Prostate gland (tissue), 2 donors: ENCODE measurements around the gene TARP.

Source experiments
- POLR2A ChIP-seq: fragments of 450-650 bp; IDR thresholded peaks from one replicate; pipeline ENCODE4 v1.6.1; 2016; ENCODE audit warnings: antibody characterized with exemption, mild to moderate bottlenecking
- TF ChIP-seq, protein P1 (sequence below), 4 experiments: fragments of 200-600 bp in 2 of 4; fragments of 450-650 bp in 2 of 4; sonication (generic) in 2 of 4; IDR thresholded peaks; 1 replicate in 3 of 4; 2 replicates in 1 of 4; pipeline ENCODE4 v1.5.1; 2016 to 2019; ENCODE audit warnings: antibody characterized with exemption in 4 of 4, mild to moderate bottlenecking in 2 of 4, moderate library complexity in 2 of 4

DNA sequence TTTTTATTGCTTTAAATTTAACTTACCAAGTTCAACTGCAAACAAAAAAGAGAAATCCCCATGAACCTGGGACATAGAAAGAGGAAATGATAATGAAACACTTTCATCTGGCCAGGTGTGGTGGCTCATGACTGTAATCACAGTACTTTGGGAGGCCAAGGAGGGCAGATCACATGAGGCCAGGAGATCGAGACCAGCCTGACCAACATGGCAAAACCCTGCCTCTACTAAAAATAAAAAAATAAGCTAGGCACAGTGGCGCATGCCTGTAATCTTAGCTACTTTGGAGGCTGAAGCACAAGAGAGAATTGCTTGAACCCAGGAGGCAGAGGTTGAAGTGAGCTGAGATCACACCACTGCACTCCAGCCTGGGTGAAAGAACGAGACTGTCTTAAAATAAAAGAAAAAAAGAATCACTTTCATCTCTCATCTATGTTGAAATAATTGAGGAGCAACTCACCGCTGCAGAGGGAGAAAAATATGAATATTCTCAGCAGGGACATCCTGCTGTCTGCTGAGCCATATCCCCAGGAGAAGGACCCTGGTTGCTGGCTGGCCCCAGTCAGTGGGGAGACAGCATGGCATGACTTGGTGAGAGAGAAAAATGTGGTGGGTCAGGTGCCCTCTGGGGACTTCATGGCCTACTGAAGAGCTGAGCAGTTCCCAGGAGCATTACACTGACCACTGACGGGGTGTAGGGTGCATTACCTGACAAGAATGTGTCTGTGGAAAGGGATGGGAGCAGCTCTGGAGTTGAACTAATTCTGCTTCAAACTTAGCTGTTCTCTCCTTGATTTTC lies 22.8 kb upstream of the TARP start:
- TF ChIP-seq, protein P1, sequence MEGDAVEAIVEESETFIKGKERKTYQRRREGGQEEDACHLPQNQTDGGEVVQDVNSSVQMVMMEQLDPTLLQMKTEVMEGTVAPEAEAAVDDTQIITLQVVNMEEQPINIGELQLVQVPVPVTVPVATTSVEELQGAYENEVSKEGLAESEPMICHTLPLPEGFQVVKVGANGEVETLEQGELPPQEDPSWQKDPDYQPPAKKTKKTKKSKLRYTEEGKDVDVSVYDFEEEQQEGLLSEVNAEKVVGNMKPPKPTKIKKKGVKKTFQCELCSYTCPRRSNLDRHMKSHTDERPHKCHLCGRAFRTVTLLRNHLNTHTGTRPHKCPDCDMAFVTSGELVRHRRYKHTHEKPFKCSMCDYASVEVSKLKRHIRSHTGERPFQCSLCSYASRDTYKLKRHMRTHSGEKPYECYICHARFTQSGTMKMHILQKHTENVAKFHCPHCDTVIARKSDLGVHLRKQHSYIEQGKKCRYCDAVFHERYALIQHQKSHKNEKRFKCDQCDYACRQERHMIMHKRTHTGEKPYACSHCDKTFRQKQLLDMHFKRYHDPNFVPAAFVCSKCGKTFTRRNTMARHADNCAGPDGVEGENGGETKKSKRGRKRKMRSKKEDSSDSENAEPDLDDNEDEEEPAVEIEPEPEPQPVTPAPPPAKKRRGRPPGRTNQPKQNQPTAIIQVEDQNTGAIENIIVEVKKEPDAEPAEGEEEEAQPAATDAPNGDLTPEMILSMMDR (IDR thresholded peaks at IDR 0.05) = no peak
- TF ChIP-seq POLR2A = no peak
